HG03457 (cell line): ENCODE results near the gene ICAM3.
A peak's percentile ranks its signal among the peaks of the same experiment; 100 is the strongest.

Experiments used
- ATAC-seq: cut with Tn5 transposase; IDR thresholded peaks from one replicate; pipeline ENCODE4 v1.9.1; 2021; ENCODE audit warnings: moderate number of reproducible peaks; ENCODE audit not compliant: unreplicated experiment

The ICAM3 gene

DNA sequence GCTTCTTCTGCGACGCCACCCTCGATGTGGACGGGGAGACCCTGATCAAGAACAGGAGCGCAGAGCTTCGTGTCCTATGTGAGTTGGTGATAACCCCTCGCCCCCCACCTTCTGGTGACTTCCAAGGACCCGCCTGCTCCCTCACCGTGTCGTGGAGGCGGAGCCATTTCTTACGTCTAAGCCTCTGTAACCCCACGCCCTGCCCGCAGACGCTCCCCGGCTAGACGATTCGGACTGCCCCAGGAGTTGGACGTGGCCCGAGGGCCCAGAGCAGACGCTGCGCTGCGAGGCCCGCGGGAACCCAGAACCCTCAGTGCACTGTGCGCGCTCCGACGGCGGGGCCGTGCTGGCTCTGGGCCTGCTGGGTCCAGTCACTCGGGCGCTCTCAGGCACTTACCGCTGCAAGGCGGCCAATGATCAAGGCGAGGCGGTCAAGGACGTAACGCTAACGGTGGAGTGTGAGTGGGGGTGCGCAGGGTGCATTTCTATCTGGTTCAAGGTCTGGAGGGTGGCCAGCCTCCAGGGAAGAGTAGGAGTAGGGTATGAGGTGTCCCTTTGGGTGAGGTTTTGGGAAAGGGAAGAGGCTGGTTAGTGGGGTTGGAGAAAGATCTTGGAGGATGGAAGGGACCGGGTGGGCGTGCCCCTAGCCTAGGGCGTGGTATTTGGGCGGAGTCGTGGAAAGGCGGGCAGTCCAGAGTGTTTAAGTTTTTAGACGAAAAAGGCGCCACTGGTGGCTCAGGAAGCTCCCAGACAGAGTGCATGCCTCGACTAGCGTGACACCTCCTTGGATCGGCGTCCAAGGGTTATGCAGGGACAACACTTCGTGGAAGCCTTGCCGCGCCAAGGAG lies 46.4 kb downstream of the ICAM3 start:
- no peak for ATAC-seq

DNA sequence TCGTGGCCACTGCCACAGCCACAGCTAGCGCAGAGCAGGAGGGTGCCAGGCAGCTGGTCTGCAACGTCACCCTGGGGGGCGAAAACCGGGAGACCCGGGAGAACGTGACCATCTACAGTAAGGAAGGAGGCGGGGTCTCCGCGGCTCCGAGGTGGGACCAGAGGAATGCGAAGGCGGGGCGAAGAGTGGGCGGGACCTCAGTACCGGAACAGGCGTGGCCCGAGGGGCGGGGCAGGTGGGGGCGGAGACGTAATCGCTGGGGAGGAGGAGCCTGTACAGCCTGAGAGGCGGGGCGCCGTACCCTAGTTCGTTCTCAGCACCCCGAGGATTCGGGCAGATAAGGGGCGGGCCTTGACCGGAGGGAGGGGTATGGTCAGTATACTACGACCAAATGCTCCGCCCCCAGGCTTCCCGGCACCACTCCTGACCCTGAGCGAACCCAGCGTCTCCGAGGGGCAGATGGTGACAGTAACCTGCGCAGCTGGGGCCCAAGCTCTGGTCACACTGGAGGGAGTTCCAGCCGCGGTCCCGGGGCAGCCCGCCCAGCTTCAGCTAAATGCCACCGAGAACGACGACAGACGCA lies 47.1 kb downstream of the ICAM3 start:
- peak; percentile 34 for ATAC-seq

DNA sequence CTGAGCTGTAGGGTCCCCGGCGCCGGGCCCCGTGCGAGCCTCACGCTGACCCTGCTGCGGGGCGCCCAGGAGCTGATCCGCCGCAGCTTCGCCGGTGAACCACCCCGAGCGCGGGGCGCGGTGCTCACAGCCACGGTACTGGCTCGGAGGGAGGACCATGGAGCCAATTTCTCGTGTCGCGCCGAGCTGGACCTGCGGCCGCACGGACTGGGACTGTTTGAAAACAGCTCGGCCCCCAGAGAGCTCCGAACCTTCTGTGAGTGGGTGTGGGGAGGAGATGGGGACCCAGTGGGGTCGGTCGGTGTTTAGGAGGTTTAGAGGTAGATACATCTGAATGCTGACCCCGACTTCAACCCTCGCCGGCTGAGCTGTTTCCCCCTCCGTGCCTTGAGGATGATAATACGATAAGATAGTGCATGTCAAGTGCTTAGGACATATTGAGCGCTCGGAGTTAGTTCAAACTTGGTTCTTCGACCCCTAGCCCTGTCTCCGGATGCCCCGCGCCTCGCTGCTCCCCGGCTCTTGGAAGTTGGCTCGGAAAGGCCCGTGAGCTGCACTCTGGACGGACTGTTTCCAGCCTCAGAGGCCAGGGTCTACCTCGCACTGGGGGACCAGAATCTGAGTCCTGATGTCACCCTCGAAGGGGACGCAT lies 47.7 kb downstream of the ICAM3 start:
- ATAC-seq = no peak

DNA sequence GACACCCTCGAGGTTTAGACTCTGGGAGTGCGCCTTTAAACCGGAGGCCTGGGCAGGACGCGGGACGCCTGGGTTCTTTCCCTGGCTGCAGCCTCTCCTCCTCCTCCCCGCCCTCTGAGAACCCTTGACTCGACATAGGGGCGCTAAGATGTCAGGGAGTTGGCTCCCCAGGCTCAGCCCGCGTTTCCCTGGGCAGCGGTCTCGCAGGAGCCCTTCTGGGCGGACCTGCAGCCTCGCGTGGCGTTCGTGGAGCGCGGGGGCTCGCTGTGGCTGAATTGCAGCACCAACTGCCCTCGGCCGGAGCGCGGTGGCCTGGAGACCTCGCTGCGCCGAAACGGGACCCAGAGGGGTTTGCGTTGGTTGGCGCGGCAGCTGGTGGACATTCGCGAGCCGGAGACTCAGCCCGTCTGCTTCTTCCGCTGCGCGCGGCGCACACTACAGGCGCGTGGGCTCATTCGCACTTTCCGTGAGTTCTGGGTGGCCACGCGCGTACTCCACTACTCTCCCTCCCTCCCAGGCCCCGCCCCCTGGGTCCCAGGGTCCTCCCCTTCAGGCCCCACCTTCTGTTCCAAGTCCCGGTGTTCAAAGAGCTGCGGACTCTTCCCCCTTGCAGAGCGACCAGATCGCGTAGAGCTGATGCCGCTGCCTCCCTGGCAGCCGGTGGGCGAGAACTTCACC lies 48.4 kb downstream of the ICAM3 start:
- ATAC-seq = no peak

DNA sequence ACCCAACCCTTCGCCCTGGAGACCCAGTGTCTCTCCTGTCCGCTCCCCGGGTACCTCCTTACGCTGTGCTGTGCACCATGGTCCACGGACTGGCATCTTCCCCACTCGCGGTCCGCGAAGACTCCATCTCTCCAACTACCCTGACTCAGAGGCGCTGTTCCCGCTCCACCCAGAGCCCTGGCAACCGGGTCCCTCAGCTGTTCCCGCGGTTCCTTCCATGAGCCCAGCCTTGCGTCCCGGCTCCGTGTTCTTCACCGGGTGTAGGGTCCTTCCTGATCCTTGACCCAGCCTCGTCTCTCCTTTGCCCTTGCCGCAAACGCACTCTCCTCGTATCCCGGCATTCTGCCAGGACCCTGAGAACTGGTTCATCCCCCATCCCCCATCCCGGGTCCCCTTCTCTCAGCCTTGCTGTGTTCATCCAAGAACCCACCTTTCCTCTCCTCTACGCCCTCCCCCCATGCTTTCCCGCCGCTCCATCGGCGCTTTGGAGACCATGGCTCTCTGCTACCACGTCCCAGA lies 49.0 kb downstream of the ICAM3 start:
- no peak for ATAC-seq

DNA sequence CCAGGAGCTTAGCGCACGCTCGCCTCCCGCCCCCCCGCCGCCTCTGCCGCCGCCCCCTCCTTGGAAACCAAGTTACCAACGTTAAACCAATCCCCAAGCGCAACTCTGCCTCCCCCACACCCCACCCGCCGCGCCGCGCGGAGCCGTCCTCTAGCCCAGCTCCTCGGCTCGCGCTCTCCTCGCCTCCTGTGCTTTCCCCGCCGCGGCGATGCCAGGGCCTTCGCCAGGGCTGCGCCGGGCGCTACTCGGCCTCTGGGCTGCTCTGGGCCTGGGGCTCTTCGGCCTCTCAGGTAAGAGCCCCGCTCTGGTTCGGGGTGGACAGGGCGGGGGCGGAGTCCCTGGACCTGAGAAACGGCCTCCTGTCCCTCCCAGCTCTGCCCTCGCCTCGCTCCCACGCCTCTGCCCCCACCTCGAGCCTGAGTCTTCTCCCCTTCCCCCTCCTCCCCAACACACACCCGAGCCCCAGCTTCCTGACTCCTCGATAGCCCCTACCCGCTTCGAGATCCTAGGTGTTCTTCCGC lies 49.5 kb downstream of the ICAM3 start, which contains the start of gene ICAM5:
Gene ICAM5 (plus strand): TSS at position 117 of the 521 bp plus-strand sequence. CDS start 92 bp downstream, at position 209.
- no peak for ATAC-seq

DNA sequence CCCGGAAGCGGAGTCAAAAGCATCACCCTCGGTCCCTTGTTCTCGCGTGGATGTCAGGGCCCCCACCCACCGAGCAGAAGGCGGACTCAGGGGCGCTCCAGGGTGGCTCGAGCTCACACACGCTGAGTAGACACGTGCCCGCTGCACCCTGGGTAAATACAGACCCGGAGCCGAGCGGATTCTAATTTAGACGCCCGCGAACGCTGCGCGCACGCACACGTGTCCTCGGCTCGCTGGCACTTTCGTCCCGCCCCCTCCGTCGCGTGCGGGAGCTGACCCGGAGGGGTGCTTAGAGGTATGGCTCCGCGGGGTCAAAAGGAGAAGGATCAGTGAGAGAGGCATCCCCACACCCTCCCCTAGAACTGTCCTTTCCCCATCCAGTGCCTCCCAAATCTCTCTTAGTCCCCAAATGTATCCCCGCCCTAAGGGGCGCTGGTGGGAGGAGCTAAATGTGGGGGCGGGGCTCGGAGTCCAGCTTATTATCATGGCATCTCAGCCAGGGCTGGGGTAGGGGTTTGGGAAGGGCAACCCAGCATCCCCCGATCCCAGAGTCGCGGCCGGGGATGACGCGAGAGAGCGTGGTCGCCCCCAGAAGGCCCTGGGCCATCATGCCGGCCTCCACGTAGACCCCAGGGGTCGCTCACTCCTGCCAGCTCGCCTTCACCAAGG lies 50.1 kb downstream of the ICAM3 start:
- no peak for ATAC-seq

DNA sequence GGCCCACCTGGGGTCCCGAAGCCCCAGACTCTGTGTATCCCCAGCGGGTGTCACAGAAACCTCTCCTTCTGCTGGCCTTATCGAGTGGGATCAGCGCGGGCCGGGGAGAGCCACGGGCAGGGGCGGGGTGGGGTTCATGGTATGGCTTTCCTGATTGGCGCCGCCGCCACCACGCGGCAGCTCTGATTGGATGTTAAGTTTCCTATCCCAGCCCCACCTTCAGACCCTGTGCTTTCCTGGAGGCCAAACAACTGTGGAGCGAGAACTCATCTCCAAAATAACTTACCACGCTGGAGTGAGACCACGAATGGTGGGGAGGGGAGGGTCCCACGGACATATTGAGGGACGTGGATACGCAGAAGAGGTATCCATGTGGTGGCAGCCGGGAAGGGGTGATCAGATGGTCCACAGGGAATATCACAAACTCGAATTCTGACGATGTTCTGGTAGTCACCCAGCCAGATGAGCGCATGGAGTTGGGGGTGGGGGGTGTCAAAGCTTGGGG lies 50.7 kb downstream of the ICAM3 start:
- no peak for ATAC-seq

DNA sequence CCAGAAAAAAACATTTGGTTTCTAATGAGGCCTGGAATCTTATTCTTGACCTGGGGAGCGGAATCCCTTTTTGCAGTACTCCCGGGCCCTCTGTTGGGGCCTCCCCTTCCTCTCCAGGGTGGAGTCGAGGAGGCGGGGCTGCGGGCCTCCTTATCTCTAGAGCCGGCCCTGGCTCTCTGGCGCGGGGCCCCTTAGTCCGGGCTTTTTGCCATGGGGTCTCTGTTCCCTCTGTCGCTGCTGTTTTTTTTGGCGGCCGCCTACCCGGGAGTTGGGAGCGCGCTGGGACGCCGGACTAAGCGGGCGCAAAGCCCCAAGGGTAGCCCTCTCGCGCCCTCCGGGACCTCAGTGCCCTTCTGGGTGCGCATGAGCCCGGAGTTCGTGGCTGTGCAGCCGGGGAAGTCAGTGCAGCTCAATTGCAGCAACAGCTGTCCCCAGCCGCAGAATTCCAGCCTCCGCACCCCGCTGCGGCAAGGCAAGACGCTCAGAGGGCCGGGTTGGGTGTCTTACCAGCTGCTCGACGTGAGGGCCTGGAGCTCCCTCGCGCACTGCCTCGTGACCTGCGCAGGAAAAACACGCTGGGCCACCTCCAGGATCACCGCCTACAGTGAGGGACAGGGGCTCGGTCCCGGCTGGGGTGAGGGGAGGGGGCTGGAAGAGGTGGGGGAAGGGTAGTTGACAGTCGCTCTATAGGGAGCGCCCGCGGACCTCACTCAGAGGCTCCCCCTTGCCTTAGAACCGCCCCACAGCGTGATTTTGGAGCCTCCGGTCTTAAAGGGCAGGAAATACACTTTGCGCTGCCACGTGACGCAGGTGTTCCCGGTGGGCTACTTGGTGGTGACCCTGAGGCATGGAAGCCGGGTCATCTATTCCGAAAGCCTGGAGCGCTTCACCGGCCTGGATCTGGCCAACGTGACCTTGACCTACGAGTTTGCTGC lies 52.4 kb downstream of the ICAM3 start, which contains the start of gene ICAM4:
Gene ICAM4 (plus strand): TSS at position 153 of the 935 bp plus-strand sequence. CDS start 58 bp downstream, at position 211.
- ATAC-seq = no peak

DNA sequence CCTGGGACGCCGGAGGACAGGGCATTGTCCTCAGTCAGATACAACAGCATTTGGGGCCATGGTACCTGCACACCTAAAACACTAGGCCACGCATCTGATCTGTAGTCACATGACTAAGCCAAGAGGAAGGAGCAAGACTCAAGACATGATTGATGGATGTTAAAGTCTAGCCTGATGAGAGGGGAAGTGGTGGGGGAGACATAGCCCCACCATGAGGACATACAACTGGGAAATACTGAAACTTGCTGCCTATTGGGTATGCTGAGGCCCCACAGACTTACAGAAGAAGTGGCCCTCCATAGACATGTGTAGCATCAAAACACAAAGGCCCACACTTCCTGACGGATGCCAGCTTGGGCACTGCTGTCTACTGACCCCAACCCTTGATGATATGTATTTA lies 54.0 kb downstream of the ICAM3 start:
- ATAC-seq = no peak

DNA sequence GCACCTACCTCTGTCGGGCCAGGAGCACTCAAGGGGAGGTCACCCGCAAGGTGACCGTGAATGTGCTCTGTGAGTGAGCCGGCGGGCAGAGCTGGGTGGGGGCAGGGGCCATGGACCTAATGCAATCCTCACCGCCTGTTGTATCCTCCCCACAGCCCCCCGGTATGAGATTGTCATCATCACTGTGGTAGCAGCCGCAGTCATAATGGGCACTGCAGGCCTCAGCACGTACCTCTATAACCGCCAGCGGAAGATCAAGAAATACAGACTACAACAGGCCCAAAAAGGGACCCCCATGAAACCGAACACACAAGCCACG lies 54.5 kb downstream of the ICAM3 start:
- ATAC-seq = no peak

DNA sequence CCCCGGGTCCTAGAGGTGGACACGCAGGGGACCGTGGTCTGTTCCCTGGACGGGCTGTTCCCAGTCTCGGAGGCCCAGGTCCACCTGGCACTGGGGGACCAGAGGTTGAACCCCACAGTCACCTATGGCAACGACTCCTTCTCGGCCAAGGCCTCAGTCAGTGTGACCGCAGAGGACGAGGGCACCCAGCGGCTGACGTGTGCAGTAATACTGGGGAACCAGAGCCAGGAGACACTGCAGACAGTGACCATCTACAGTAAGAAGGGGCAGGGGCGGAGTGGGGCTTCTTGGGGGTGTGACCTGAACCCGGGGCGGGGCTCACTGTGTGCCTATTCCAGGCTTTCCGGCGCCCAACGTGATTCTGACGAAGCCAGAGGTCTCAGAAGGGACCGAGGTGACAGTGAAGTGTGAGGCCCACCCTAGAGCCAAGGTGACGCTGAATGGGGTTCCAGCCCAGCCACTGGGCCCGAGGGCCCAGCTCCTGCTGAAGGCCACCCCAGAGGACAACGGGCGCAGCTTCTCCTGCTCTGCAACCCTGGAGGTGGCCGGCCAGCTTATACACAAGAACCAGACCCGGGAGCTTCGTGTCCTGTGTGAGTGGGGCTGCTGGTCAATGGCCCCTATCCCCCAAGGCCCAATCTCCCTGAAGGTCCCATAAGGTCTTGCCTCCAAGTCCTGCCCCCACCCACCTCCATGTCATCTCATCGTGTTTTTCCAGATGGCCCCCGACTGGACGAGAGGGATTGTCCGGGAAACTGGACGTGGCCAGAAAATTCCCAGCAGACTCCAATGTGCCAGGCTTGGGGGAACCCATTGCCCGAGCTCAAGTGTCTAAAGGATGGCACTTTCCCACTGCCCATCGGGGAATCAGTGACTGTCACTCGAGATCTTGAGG lies 55.1 kb downstream of the ICAM3 start:
- no peak for ATAC-seq
